ENCODE data around the gene KCNK3.

KCNK3 gene

DNA sequence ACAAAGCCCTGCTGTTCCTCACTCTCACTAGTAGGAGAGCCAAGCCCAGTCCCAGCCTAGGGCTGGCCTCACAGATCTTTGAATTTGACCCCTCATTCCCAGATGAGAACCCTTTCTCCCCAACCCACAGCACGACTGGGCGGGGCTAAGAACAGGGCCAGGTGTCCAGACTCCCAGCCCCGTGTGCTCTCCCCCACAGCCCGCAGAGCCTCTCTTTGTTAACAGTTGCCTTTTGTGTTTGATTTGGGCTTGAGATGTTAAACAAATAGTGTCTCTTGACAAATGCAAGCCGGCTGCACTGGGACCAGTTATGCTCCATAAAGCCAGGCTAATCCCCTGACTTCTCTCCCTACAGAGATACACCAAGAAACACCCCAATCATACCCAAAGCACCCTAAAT lies 4.7 kb upstream of the KCNK3 start:
- H3K4me3 ChIP-seq (ENCODE audit: low read depth, low read length): no peak overlapping the region
- TF ChIP-seq, protein P1, sequence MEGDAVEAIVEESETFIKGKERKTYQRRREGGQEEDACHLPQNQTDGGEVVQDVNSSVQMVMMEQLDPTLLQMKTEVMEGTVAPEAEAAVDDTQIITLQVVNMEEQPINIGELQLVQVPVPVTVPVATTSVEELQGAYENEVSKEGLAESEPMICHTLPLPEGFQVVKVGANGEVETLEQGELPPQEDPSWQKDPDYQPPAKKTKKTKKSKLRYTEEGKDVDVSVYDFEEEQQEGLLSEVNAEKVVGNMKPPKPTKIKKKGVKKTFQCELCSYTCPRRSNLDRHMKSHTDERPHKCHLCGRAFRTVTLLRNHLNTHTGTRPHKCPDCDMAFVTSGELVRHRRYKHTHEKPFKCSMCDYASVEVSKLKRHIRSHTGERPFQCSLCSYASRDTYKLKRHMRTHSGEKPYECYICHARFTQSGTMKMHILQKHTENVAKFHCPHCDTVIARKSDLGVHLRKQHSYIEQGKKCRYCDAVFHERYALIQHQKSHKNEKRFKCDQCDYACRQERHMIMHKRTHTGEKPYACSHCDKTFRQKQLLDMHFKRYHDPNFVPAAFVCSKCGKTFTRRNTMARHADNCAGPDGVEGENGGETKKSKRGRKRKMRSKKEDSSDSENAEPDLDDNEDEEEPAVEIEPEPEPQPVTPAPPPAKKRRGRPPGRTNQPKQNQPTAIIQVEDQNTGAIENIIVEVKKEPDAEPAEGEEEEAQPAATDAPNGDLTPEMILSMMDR (IDR thresholded peaks at IDR 0.05; ENCODE audit: borderline replicate concordance, insufficient read depth, low read depth, low read length): no peak

- no peak overlapping the region for H3K4me3 ChIP-seq (ENCODE audit: low read depth, low read length)
- TF ChIP-seq, protein P1 (IDR thresholded peaks at IDR 0.05; ENCODE audit: borderline replicate concordance, insufficient read depth, low read depth, low read length): no peak
Observed at GRCh38 chr2:26691161-26691560, 1.4 kb upstream of the KCNK3 start.

DNA sequence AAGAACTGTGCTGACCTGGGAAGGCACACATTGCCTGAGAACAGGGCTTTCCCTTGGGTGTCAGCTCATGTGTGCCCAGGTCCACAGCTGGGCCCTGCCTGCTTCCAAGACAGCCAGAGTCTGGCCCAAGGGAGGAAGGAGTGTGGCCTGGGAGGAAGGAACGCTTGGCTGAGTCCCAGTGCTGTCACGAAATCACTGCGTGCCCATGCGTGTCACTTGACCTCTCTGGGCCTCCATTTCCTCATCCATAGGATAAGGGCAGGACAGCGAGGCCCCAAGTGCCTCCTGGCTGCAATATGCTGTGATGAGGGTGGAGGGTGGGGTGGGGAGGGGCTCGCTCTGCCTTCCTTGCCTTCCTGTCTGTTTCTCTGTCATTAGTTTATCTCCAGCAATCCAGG lies 642 bp upstream of the KCNK3 start:
- H3K4me3 ChIP-seq (ENCODE audit: low read depth, low read length): no peak overlapping the region
- TF ChIP-seq, protein P1 (IDR thresholded peaks at IDR 0.05; ENCODE audit: borderline replicate concordance, insufficient read depth, low read depth, low read length): no peak

- H3K4me3 ChIP-seq (ENCODE audit: low read depth, low read length): no peak overlapping the region
- TF ChIP-seq, protein P1 (IDR thresholded peaks at IDR 0.05; ENCODE audit: borderline replicate concordance, insufficient read depth, low read depth, low read length): no peak
Observed at GRCh38 chr2:26692897-26693849, 651 bp downstream of the KCNK3 start.

GRCh38 chr2:26694001-26694400 lies 1.5 kb downstream of the KCNK3 start:
- H3K4me3 ChIP-seq (ENCODE audit: low read depth, low read length): no peak overlapping the region
- TF ChIP-seq, protein P1 (IDR thresholded peaks at IDR 0.05; ENCODE audit: borderline replicate concordance, insufficient read depth, low read depth, low read length): no peak

- H3K4me3 ChIP-seq (ENCODE audit: low read depth, low read length): no peak overlapping the region
- TF ChIP-seq, protein P1 (IDR thresholded peaks at IDR 0.05; ENCODE audit: borderline replicate concordance, insufficient read depth, low read depth, low read length): no peak
Observed at GRCh38 chr2:26696351-26696816, 3.9 kb downstream of the KCNK3 start.

DNA sequence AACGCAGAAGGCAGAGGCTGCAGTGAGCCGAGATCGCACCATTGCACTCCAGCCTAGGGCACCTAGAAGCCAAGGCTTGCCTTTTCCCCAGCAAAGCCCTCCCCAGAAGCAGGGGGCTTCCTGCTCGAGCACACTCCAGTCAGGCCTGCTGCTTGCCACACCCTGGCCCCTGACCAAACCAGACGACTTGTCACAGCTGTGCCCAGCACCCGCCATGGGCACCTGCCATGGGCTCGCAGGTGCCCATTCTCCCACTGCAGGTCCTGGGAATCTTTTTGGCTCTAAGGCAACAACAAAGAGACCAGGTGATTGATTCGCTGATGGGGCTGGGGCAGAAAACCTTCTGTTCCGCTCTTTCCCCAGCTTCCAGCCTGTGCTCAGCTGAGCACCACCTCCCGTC lies 4.9 kb downstream of the KCNK3 start:
- H3K4me3 ChIP-seq (ENCODE audit: low read depth, low read length): no peak overlapping the region
- TF ChIP-seq, protein P1 (IDR thresholded peaks at IDR 0.05; ENCODE audit: borderline replicate concordance, insufficient read depth, low read depth, low read length): no peak

Measured in GM12875 (cell line).